ELR (cell line): ENCODE data around the gene INF2.

Source experiments
- DNase-seq: peaks from one replicate; pipeline ENCODE4 v3.0.0-alpha.2; 2015; ENCODE audit warnings: low read depth

INF2 gene

DNA sequence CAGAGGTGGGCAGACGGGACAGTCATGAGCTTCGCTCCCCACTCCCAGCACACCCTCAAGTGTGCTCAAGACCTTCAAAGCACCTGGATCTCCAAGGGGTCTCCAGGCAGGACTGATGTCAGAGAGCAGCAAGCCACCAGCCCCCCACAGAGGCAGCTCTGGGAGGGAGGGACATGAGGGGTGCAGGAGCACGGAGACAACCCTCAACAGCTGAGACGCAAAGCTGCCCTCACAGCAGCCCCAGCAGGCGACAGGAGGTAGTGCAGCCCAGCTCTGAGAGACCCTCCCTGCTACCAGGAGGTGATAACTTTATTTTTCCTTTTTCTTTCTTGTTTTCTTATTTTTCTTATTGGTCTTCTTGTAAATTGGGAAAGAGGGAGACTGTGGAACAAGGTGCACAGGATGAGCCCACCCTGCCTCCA is 81.4 kb downstream of the INF2 start:
- DNase-seq: peak; percentile 54

DNA sequence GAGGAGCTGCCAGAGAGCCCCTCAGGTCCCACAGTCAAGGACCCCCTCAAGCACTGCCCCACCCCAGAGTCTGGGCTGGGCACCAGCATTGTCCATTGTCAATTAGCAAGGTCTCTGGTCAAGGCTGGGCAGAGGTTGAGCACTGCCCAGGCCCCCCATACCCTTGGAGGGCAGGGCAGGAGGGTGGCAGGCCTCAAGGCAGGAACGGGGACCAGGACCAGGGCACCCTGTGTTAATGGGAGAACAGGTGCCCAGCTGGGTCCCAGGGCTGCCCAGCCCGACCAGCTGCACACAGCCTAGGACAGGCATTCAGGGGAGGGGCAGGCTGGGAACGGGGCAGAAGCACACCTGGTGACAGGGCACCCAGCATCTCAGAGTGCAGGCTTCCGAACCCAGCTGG is 82.0 kb downstream of the INF2 start:
- no peak for DNase-seq
